Measurements from ENCODE around the gene ARF1. TPM values are rescaled to one million over a fixed set of nuclear protein-coding genes. Genes with fewer than 3 reads are reported as not detected.

Gene ARF1
- polyA plus RNA-seq, 1 experiment, result 933 TPM

- TF ChIP-seq CTCF (IDR thresholded peaks at IDR 0.05; ENCODE audit: insufficient read depth, low read depth, low read length), result no peak
- ChIA-PET POLR2A (no interaction called here), CTCF (interaction anchor here (1.4 kb wide), 1 partner anchor 53 kb away, joined by 5 read pairs; the partner anchor contains the start of gene IBA57)
- Histone ChIP-seq H3K27me3 (ENCODE audit: control insufficient read depth, insufficient read depth, low read length) (no peaks in the 10 kb centered on the region), H3K4me3 (ENCODE audit: low read depth, low read length) (no peak overlapping the region), H3K36me3 (ENCODE audit: control insufficient read depth, insufficient read depth, low read length) (peaks cover 3% of the 10 kb centered on the region)
- no peak for DNase-seq (ENCODE audit: low read depth)
These were observed 30.1 kb downstream of the ARF1 start for GRCh38 chr1:228112617-228113016.

- no peaks in the 10 kb centered on the region for H3K27me3 ChIP-seq (ENCODE audit: control insufficient read depth, insufficient read depth, low read length)
- no peak for DNase-seq (ENCODE audit: low read depth)
- CTCF ChIA-PET, result no interaction called here
- POLR2A ChIA-PET, result no interaction called here
- H3K4me3 ChIP-seq (ENCODE audit: low read depth, low read length), result no peak overlapping the region
- H3K36me3 ChIP-seq (ENCODE audit: control insufficient read depth, insufficient read depth, low read length), result no peaks in the 10 kb centered on the region
- no peak for TF ChIP-seq CTCF (IDR thresholded peaks at IDR 0.05; ENCODE audit: insufficient read depth, low read depth, low read length)
These were observed 32.3 kb downstream of the ARF1 start for GRCh38 chr1:228114827-228115226.

GRCh38 chr1:228117335-228117734 lies 34.8 kb downstream of the ARF1 start:
- ChIA-PET CTCF (no interaction called here), POLR2A (no interaction called here)
- DNase-seq (ENCODE audit: low read depth), result no peak
- TF ChIP-seq CTCF (IDR thresholded peaks at IDR 0.05; ENCODE audit: insufficient read depth, low read depth, low read length), result no peak
- no peaks in the 10 kb centered on the region for H3K27me3 ChIP-seq (ENCODE audit: control insufficient read depth, insufficient read depth, low read length)
- no peak overlapping the region for H3K4me3 ChIP-seq (ENCODE audit: low read depth, low read length)
- no peaks in the 10 kb centered on the region for H3K36me3 ChIP-seq (ENCODE audit: control insufficient read depth, insufficient read depth, low read length)

GRCh38 chr1:228118040-228118439 lies 35.5 kb downstream of the ARF1 start:
- H3K4me3 ChIP-seq (ENCODE audit: low read depth, low read length), result no peak overlapping the region
- no peak for DNase-seq (ENCODE audit: low read depth)
- ChIA-PET POLR2A (no interaction called here), CTCF (interaction anchor here (6.7 kb wide), 1 partner anchor 13 kb away, joined by 42 read pairs; no protein-coding TSS in a partner anchor)
- no peak for TF ChIP-seq CTCF (IDR thresholded peaks at IDR 0.05; ENCODE audit: insufficient read depth, low read depth, low read length)
- no peaks in the 10 kb centered on the region for H3K27me3 ChIP-seq (ENCODE audit: control insufficient read depth, insufficient read depth, low read length)
- H3K36me3 ChIP-seq (ENCODE audit: control insufficient read depth, insufficient read depth, low read length), result no peaks in the 10 kb centered on the region

- Histone ChIP-seq H3K36me3 (ENCODE audit: control insufficient read depth, insufficient read depth, low read length) (no peaks in the 10 kb centered on the region), H3K27me3 (ENCODE audit: control insufficient read depth, insufficient read depth, low read length) (peaks cover 3% of the 10 kb centered on the region; the same call in 1 of the 2 replicates), H3K4me3 (ENCODE audit: low read depth, low read length) (no peak overlapping the region)
- ChIA-PET POLR2A (no interaction called here), CTCF (interaction anchor here (1.0 to 6.7 kb wide), 4 partner anchors 11 to 121 kb away, joined by 3 to 42 read pairs (median 4); no protein-coding TSS in a partner anchor)
- no peak for DNase-seq (ENCODE audit: low read depth)
- no peak for TF ChIP-seq CTCF (IDR thresholded peaks at IDR 0.05; ENCODE audit: insufficient read depth, low read depth, low read length)
These were observed 37.8 kb downstream of the ARF1 start for GRCh38 chr1:228120351-228120750.
